ENCODE measurements around the gene MAML1.

GRCh38 chr5:179769796-179770195, 37.2 kb downstream of the MAML1 start:
- no peak for TF ChIP-seq ARNTL (CRISPR knock-in tag; IDR thresholded peaks at IDR 0.05; ENCODE audit: borderline replicate concordance, low read depth)
- TF ChIP-seq PATZ1 (CRISPR knock-in tag; IDR thresholded peaks at IDR 0.05; ENCODE audit: borderline replicate concordance), result no peak
- no peak for TF ChIP-seq TOX (CRISPR knock-in tag; IDR thresholded peaks at IDR 0.05; ENCODE audit: borderline replicate concordance)
- TF ChIP-seq CREB5 (CRISPR knock-in tag; IDR thresholded peaks at IDR 0.05; ENCODE audit: low read depth), result no peak
- no peak for TF ChIP-seq TCF4 (CRISPR knock-in tag; IDR thresholded peaks at IDR 0.05; ENCODE audit: borderline replicate concordance)
- no peak for TF ChIP-seq ZFP30 (CRISPR knock-in tag; IDR thresholded peaks at IDR 0.05)
- TF ChIP-seq BACH2 (CRISPR knock-in tag; IDR thresholded peaks at IDR 0.05; ENCODE audit: borderline replicate concordance), result no peak
- no peak for TF ChIP-seq ZC3H10 (CRISPR knock-in tag; IDR thresholded peaks at IDR 0.05)
- no peak for TF ChIP-seq ISL1 (CRISPR knock-in tag; IDR thresholded peaks at IDR 0.05)
- no peak for TF ChIP-seq PPARA (CRISPR knock-in tag; IDR thresholded peaks at IDR 0.05; ENCODE audit: borderline replicate concordance)

All from SK-N-SH treated with all-trans-retinoic acid at 6 μM for 48 hours (cell line).